GM21360 (cell line): ENCODE measurements around the gene AHNAK.
"Not testable (repeated sequence)": the region's sequence is repeated elsewhere in the genome, so short reads cannot be mapped to it uniquely, and the experiment has no call there.

Experiments used
- ATAC-seq: cut with Tn5 transposase; IDR thresholded peaks from one replicate; pipeline ENCODE4 v1.9.1; 2021; ENCODE audit warnings: mild to moderate bottlenecking, moderate library complexity; ENCODE audit not compliant: unreplicated experiment

Gene AHNAK

DNA sequence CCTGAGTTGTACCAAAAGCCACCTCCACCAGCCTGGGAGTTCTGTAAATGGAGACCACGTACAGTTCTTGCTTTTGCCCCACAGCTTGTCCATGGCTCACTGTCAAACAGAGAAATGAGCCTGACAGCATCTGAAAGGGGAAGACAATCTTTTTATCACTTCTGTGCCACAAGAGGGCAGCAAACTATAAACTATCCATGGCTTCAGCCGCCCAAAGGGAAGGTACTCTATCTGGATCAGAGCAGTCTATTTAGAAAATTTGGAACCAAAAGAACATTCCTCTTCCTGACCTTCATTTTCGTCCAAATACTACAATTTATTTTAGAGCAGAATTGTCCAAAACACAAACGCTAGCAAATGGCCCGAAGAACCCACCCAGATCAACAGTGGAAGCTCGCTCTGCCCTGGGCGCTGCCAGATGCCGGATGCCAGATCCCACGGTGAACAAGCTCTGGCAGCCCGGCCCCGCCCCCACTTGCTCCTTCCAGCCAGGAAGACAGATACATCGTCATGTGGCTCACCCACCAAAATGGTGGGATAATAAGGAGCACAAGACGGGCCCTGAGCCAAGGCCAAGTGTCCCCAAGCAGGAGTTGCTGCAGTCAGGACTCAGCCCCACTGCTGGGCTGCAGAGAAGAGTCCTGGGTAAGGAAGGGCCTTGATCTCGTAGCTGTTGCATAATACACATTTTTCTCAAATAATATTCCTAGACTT lies 151.6 kb downstream of the AHNAK start:
- ATAC-seq, result no peak

DNA sequence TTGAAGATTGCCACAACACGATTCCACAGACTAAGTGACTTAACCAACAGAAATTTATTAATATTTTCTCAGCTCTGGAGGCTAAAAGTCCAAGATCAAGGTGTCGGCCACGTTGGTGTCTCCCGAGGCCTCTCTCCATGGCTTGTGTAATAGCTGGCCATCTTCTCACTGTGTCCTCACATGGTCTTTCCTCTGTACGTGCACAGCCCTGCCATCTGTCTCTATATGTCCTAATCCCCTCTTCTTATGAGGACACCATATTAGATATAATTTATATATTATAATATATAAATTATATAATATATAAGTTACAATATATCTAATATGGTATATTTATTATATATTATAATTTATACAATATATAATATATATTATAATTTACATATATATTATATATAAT lies 152.9 kb downstream of the AHNAK start:
- ATAC-seq, result no peak

DNA sequence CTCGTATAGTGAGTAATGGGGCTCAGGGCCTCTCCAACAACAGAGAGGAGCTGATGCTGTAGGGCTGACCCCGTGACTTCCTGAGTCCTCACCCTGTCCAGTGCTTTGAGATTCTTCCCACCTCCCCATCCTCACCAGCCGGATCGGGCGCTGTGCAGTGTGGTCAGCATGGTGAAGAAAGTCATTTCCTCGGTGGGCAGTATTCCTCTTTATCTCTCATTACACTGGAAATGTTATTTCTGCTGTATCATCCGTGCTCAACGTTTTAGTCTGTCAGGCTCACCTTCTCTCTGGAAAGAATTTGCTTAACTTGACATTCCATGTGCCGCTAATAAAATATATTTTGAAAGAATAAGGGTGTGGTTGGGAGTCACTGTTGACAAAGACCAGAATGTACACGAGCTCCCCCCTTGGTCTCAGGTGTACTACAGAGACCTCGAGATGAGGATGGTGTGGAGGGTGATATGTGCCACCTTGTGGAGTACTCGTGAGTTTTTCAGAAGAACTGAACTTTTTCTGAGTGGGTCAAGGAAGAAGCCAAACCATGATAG lies 153.5 kb downstream of the AHNAK start:
- no peak for ATAC-seq

DNA sequence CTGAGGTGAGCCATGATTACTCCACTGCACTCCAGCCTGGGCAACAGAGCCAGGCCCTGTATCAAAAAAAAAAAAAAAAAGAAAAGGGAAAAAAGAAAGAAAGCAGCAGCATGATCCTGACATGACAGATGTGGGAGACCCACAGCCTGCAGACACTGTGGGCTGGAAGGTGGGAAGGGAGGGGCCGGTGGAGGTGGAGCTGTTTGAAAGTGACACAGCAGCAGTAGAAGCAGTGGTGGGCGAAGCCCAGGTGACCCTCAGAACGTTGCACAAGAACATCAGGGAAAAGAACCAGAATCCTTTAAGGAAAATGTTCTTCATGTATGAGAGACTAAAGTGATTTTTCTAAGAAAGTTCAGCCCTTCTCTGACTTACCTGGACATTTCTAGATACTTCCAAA lies 154.1 kb downstream of the AHNAK start:
- no peak for ATAC-seq

DNA sequence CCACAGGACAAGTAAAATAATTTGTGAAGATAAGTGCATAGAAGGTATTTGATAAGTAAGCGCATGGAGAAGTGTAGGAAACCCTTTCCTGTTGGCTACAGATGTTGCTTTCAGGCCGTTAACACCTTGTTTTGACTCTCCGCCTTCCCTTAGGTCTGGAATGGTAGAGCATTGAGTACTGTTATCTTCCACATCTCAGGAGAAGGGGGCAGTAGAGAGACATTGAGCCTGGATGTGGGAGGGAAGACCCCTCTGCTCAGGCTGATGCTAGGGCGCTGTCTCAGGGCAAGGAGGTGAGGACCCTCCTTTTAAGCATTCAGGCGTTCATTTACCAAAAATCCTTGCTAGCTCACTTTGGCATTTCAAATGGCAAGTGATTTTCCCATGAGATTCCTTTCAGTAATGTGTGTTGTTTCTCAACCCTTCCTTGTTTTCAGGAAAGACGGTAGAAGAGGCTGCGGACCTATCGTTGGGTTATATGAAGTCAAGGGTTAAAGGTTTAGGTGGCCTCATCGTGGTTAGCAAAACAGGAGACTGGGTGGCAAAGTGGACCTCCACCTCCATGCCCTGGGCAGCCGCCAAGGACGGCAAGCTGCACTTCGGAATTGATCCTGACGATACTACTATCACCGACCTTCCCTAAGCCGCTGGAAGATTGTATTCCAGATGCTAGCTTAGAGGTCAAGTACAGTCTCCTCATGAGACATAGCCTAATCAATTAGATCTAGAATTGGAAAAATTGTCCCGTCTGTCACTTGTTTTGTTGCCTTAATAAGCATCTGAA lies 154.8 kb downstream of the AHNAK start:
- ATAC-seq, result no peak

DNA sequence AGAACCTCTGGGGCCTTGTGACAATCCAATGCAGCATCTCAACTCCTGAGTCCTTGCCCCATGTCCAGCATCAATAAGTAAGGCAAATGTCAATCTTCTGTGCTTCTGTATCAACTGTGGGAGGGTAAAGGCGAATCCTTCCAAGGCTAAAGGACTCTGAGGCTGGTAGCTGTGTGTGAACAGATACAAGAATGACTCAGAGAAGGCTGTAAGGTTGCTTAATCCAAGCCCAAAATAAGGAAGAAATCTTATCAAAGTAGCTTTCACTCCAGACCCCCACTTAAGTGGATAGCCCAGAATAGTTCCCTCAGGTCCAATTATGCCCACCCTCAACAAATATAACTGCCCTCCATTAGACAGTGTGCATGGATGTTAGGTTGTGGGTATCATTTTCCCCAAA lies 155.9 kb downstream of the AHNAK start:
- no peak for ATAC-seq

DNA sequence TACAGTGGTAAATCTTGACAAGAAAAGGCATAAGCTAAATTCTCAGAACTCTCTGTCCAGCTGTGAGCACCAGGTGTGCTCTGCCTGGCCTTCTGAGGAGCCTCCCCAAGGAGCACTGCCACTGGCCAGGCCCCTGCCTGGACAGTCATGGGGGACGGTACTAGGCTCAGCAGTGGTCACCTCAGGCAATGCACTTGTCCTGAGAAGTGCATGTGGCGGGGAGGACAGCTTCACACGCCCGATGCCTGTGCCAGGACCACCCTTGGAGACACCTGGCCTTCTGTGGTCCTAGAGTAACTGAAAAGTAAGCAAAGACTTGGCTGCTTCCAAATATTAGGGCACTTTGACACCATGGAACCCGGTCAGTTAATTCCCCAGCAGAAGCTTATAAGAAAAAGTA lies 156.4 kb downstream of the AHNAK start:
- no peak for ATAC-seq

DNA sequence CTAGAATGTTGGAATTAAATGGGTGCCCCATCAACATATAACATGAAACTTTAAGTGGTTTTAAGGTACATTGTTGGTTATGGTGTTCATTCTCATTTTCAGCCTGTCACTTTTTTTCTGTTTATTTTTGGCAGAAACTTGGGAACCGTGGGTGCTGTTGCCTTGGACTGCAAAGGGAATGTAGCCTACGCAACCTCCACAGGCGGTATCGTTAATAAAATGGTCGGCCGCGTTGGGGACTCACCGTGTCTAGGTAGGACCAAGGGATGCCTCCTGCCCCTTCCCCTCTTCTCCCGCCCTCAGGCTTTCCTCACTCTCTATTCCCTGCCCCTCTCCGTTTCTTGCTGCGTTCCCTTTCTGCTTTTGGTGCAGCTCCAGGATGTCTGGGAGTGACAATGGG lies 157.6 kb downstream of the AHNAK start:
- ATAC-seq, result no peak

DNA sequence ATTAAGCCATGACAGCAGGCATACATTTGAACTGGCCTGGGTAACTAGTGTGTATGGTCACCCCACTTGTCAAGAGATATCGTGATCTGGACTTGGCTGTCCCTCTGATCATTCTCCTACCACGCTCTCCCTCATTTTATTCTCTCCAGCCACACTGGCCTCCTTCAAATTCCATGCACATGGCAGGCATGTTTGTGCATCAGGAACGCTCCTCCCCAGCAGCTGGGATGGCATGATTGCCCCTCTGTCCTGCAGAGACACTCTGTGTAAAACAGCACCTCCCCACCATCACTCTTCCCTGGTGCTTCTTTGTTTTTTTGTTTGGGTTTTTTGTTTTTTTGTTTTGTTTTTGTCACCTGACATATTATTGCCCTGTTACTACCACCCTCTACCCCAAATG lies 159.2 kb downstream of the AHNAK start:
- ATAC-seq, result no peak

DNA sequence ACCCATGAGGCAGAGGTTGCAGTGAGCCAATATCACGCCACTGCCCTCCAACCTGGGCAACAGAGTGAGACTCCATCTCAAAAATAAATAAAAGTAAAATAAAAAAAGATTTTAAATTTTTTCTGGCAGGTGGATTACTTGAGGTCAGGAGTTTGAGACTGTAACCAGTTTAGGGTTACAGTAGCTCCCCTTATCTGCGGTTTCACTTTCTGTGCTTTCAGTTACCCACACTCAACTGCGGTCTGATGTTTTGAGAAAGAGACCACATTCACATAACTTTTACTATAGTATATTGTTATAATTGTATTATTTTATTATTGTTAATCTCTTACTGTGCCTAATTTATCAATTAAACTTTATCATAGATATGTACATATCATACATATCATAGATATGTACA lies 160.5 kb downstream of the AHNAK start:
- not testable (repeated sequence) for ATAC-seq

DNA sequence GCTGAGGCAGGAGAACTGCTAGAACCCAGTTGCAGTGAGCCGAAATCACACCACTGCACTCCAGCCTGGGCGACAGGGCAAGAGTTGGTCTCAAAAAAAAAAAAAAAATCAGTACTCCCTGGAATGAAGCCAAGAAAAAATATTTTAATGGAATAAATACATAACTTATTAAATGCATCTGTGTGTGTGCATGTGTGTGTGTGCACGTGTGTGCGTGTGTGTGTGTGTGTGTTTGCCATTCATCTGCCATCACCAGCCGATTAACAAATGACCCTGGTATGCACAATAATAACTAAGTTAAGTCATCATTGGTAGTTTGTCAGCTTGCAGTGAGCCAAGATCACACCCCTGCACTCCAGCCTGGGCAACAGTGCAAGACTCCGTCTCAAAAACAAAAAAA lies 162.8 kb downstream of the AHNAK start:
- no peak for ATAC-seq
